SIG-M5 treated with dmso at 0.1 percent for 504 hours (cell line): ENCODE data around the gene LDAH.

Experiments
- DNase-seq: peaks from one replicate; lab custom pipeline; 2025; ENCODE audit not compliant: unreplicated experiment; lab: John Stamatoyannopoulos, UW

The LDAH gene

GRCh38 chr2:20781656-20782265 is 41.1 kb downstream of the LDAH start:
- DNase-seq, result no peak

- no peak for DNase-seq
Observed at GRCh38 chr2:20771299-20771698, 51.6 kb downstream of the LDAH start.

GRCh38 chr2:20766798-20767644 is 55.9 kb downstream of the LDAH start:
- no peak for DNase-seq

- DNase-seq, result no peak
Observed at GRCh38 chr2:20766213-20766612, 56.7 kb downstream of the LDAH start.

GRCh38 chr2:20762945-20763683 is 59.8 kb downstream of the LDAH start:
- no peak for DNase-seq

GRCh38 chr2:20759487-20759886 is 63.4 kb downstream of the LDAH start:
- DNase-seq, result no peak

GRCh38 chr2:20758997-20759396 is 63.9 kb downstream of the LDAH start:
- DNase-seq, result no peak

- no peak for DNase-seq
Observed at GRCh38 chr2:20757405-20758090, 65.4 kb downstream of the LDAH start.

- DNase-seq, result no peak
Observed at GRCh38 chr2:20755132-20755800, 67.6 kb downstream of the LDAH start.

GRCh38 chr2:20752293-20752692 is 70.6 kb downstream of the LDAH start:
- no peak for DNase-seq

- no peak for DNase-seq
Observed at GRCh38 chr2:20747317-20747716, 75.6 kb downstream of the LDAH start.

- DNase-seq, result no peak
Observed at GRCh38 chr2:20745924-20746555, 76.9 kb downstream of the LDAH start.

- no peak for DNase-seq
Observed at GRCh38 chr2:20744366-20745335, 78.2 kb downstream of the LDAH start.

- DNase-seq, result no peak
Observed at GRCh38 chr2:20738772-20739171, 84.1 kb downstream of the LDAH start.

- DNase-seq, result peak; percentile 59
Observed at GRCh38 chr2:20737505-20737904, 85.4 kb downstream of the LDAH start.

GRCh38 chr2:20728114-20728758 is 94.7 kb downstream of the LDAH start:
- peak; percentile 44 for DNase-seq

- no peak for DNase-seq
Observed at GRCh38 chr2:20726913-20727312, 96.0 kb downstream of the LDAH start.

GRCh38 chr2:20725782-20726181 is 97.1 kb downstream of the LDAH start:
- no peak for DNase-seq
